ENCODE results near the gene SGPP2.
"Not testable (repeated sequence)": the region's sequence is repeated elsewhere in the genome, so short reads cannot be mapped to it uniquely, and the experiment has no call there.

The SGPP2 gene

DNA sequence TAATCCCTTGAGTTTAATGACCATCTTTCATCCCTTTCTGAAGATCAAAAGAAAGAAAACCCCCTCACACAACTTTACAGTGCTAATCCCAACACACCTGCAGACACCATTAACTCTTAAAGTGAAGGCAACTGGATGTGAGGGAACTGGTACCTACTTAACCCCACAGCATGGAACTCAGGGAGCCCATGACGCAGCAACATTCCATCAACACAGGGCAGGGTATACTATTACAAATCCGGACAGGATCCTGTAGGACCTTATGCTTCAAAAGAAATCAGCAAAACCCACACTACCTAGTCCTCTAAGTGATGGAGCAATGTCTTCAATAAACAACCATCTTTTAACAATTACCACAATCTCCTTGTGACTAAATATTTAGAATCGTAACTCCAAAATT lies 153.0 kb downstream of the SGPP2 start:
- no peak for DNase-seq (ENCODE audit: low read depth)

DNA sequence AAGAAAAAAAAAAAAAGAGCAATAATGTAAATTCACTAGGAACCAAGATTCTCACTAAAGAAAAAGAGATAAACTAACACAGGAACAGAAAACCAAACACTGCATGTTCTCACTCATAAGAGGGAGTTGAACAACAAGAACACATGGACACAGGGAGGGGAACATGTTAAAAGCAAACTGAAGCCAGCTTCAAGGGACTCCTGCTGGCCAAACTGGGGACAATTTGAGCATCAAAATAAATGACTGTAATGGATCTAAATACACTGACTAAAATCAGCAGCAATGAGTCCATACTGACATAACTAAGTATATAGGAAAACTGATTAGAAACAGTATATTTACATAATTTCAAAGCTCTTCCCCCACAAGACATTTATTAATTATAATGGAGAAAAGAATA lies 158.6 kb downstream of the SGPP2 start:
- no peak for DNase-seq (ENCODE audit: low read depth)

DNA sequence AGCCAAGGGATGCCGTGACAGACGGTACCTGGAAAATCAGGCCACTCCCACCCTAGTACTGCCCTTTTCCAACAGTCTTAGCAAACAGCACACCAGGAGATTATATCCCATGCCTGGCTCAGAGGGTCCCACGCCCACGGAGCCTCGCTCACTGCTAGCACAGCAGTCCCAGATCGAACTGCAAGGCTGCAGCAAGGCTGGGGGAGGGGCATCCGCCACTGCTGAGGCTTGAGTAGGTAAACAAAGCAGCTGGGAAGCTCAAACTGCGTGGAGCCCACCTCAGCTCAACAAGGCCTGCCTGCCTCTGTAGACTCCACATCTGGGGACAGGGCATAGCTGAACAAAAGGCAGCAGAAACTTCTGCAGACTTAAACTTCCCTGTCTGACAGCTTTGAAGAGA lies 160.2 kb downstream of the SGPP2 start:
- DNase-seq (ENCODE audit: low read depth) = not testable (repeated sequence)

DNA sequence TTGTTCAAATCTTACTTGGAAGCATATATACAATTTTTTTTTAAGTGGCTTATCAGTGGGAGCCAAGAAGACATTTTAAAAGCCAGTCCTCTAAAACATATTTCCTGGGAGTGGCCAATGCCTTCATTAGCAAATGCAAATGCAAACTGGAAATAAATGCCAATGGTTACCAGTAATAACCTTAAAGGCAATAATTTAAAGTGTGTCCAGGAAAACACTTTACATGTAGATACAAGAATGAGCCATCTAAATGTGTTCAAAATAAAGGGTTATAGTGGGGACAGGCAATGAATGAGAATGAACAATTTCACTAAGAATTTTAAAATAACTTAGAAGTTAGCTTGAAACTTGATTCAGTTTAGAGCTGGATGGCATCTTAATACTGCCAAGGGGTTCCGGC lies 167.3 kb downstream of the SGPP2 start:
- no peak for DNase-seq (ENCODE audit: low read depth)

DNA sequence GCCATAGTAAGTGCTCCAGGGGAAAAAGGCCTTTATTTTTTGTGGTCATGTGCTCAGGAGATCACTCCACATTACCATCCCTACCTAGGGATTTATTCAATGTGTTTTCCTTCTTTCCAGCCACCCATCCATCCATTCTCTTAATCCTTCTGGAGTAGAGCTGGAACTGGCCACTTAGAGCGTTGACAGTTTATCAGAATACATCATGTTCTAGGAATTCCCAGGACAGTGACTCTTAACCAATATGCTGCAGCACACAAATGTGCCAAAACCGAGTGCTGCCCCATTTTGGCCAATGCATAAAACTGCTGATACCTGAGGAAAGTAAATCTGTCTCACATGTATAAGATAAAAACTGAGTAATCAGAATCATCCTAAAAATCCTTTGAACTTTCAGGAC lies 167.8 kb downstream of the SGPP2 start:
- DNase-seq (ENCODE audit: low read depth) = no peak

DNA sequence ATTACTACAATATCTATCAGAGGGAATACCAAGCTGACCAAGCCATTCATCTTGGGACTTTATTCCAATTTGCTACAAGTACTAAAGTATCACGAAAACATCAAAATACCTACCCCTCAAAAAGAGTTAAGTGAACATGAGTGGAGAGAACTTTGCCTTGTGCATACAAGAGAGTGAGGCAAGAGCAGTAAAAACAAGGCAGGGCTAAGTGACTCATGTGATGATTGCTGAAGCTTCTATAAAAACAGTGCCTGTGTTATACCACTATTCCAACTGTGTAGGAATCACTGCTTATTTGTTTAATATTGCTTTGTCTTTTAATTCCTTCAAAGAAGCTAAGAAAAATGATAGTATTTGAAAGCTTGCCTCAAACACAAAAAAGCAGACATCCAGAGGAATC lies 170.3 kb downstream of the SGPP2 start:
- DNase-seq (ENCODE audit: low read depth) = no peak

DNA sequence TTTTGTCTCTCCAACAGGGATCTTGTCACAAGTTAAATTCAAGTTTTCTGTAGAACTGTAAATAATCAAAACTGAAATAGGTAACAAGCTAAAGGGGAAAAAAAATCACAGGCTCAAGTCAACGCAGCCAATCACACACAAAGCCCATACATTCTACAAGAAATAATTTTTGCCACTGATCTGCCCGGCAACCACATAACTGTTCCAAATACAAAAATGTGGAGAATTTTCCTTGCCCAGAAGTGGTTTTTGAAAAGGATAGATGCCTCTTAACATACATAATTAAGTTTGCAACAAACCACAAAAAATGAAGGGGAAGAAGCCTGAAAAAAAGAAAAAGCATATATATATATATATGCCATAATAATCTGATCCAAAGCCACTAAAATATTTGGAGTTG lies 171.2 kb downstream of the SGPP2 start:
- DNase-seq (ENCODE audit: low read depth) = no peak

DNA sequence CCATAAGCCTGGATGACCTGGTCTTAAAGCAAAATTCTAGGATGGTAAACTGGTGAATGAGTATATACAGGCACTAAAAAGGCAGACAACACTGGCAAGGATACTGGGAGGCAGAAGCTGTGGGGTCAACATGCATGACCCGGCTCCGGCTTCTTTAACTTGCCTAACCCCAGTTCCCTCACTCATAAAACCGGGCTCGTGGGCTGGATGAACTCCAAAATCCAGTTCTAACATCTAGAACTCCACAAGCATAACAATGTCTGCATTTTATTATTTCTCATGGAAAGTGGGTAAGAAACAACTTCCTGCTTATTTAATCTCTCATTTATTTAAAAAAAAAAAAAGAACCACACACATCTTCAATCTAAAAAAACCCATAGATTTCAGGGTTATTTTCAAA lies 174.3 kb downstream of the SGPP2 start:
- no peak for DNase-seq (ENCODE audit: low read depth)

DNA sequence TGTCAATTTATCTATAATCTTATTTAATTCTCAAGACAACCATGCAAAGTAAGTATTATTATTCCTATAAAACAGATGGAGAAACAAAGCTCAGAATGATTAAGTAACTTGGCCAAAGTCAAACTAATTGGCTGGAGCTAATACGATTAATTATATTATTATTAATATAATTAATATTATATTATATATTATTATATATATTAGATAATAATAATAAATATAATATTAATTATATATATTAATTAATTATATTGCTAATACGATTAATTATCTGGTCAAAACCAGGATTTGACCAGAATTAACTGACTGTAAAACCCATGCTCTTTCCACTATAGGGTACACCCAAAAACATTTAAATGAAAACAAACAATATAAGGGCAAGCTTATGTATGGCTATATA lies 179.2 kb downstream of the SGPP2 start:
- DNase-seq (ENCODE audit: low read depth) = no peak

DNA sequence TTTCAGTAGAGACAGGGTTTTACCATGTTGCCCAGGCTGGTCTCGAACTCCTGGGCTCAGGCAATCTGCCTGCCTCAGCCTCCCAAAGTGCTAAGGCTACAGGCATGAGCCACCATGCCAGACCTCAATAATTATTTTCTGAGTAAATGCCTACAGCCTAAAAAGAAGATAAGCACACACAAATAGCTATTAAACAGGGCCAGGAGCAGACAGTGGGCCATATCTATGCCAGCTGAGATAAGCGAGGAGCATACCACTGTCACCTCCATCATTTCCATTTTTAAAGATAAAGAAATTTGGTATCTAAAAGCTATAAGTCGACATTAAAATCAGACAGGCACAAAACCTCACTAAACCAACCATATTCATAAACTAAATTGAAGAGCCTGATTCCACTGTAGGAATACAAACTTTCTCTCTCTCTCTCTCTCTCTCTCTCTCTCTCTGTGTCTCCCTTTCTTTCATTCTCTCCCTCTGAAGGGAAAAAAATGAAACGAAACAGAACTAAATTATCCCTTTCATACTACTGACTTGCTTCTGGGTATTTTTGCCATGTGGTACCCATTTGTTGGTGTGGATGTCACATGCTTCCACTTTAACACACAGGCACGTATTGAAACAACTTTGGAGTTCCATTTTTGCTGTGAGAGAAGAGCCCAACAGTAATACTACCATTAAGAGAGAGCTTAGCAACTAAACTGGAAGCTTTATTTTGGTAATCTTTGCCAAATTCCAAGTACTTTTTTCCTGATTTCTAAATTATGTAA lies 180.6 kb downstream of the SGPP2 start:
- no peak for DNase-seq (ENCODE audit: low read depth)

DNA sequence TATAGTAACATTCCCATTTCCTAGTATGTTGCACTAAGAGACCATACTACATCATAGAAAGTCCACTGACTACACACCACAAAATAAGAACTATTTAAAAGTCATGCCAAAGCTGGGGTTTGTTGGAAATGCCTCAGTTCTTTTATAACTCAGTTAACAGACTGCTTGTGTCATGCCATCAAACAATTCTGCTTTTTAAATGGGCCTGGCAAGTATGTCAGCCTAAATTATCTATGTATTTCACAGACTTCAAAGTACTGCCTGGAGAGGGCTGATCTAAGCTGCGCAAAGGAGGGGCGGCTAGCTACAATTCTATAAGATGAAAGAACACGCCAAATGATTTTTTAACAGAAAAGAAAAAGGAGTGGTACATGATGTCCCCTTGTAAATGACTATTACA lies 182.0 kb downstream of the SGPP2 start:
- no peak for DNase-seq (ENCODE audit: low read depth)

DNA sequence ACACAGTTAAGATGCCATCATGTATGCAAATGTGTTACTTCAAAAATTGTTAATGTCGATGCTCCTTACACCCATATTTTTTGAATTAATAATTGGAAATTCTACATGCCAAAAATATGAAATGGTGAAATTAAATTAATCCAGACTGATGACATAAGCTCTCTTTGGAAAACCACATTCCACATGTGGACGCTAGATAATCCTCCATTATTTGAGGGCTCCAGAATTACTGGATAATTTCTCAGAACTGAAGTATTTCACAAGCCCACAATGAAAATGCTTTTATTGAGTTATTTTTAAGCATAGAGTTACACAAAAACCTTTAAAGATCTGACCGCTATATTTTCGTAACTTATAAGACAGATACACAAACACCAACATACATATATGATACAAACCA lies 183.7 kb downstream of the SGPP2 start:
- DNase-seq (ENCODE audit: low read depth) = no peak

DNA sequence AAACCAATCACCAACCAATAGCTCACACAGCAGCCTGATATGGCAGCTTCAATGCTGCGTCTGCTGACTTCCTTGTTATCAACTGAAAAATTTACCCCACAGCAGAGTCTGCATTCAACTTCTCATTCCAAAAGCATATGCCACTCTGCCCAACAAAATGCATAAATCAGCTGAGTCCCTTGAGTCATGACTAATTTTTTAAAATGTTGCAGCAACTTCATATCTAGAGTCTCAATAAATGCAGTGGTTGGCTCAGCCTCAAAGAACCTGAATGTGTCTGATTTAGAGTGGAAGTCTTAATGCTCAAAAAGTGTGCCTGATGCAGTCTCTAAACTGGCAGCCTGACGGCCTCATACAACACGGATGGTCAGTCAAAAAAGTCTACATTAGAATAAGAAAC lies 185.0 kb downstream of the SGPP2 start:
- DNase-seq (ENCODE audit: low read depth) = no peak

Measured in T follicular helper cell (primary cell).